Vagina (tissue), 2 donors: ENCODE results near the gene GLRX5.

Experiments used
- POLR2A ChIP-seq, 2 donors: fragments of 450-650 bp; IDR thresholded peaks; one replicate each; pipeline ENCODE4 v1.6.1; 2017; ENCODE audit warnings: antibody characterized with exemption in 2 of 2, mild to moderate bottlenecking in 2 of 2, moderate library complexity in 2 of 2
- POLR2AphosphoS5 ChIP-seq, 2 donors: sonication (generic); formaldehyde crosslinking; IDR thresholded peaks; one replicate each; pipeline ENCODE4 v1.9.0; 2017; ENCODE audit warnings: antibody characterized with exemption in 2 of 2, mild to moderate bottlenecking in 2 of 2, low read depth in 1 of 2; ENCODE audit not compliant: insufficient read depth in 1 of 2

- no peak for TF ChIP-seq POLR2A (IDR thresholded peaks at IDR 0.05)
- no peak for TF ChIP-seq POLR2AphosphoS5 (IDR thresholded peaks at IDR 0.05; ENCODE audit: insufficient read depth in 1 of 2, low read depth in 1 of 2)
Observed at GRCh38 chr14:95521001-95521400, 13.8 kb upstream of the GLRX5 start.
